Right lobe of liver (tissue), 6 donors: ENCODE results near the gene STARD4. TPM values are rescaled to one million over a fixed set of nuclear protein-coding genes. Genes with fewer than 3 reads are reported as not detected.

Experiments
- ATAC-seq, 4 donors: fragments of 200-7000 bp; cut with Tn5 transposase; one replicate each; pipeline ENCODE4 v1.9.1; 2020; ENCODE audit warnings: mild to moderate bottlenecking in 4 of 4, moderate library complexity in 4 of 4
- DNase-seq, 3 donors: peaks; one replicate each; pipeline ENCODE4 v3.0.0-alpha.2; 2020
- H3K27ac ChIP-seq, 3 donors: fragments of 200-600 bp; one replicate each; pipeline ENCODE4 v1.8.0; 2022
- H3K27me3 ChIP-seq, 2 donors: fragments of 200-600 bp; one replicate each; pipeline ENCODE4 v1.8.0; 2022
- H3K36me3 ChIP-seq, 4 donors: fragments of 200-600 bp; sonication (generic) in 1 of 4; one replicate each; pipeline versions ENCODE4 v1.5.1 to v1.8.0; 2017 to 2022; ENCODE audit warnings: control low read depth in 1 of 4
- H3K4me1 ChIP-seq, 4 donors: fragments of 200-600 bp; sonication (generic) in 1 of 4; one replicate each; pipeline versions ENCODE4 v1.5.1 to v1.8.0; 2017 to 2022; ENCODE audit warnings: control low read depth in 1 of 4
- H3K4me3 ChIP-seq, 3 donors: fragments of 200-600 bp; one replicate each; pipeline ENCODE4 v1.8.0; 2022
- H3K9me3 ChIP-seq, 4 donors: fragments of 200-600 bp; sonication (generic) in 1 of 4; one replicate each; pipeline versions ENCODE4 v1.5.1 to v1.8.0; 2017 to 2022; ENCODE audit warnings: control low read depth in 1 of 4
- POLR2A ChIP-seq: fragments of 450-650 bp; IDR thresholded peaks from one replicate; pipeline ENCODE4 v1.6.1; 2017; ENCODE audit warnings: antibody characterized with exemption, mild to moderate bottlenecking
- WGBS: methylation state at CpG from one replicate; pipeline ENCODE4 v1.1.6; 2018; ENCODE audit warnings: low coverage, low lambda C conversion rate; ENCODE audit not compliant: insufficient coverage; ENCODE audit errors: missing lambda C conversion rate; 5-methylcytosine and 5-hydroxymethylcytosine counted together
- intact Hi-C, 2 donors: fragments of 100-400 bp; cut with DNase I; formaldehyde crosslinking; loops; one replicate each; pipeline versions ENCODE4 v1.11.2 to v1.14.1; 2022
- total RNA-seq, 6 experiments: library from RNA; depleted of rRNA in 2 of 6; stranded (reverse); fragments of >200 nt in 2 of 6; fragmentation: NEBNext Ultra II Directional in 3 of 6; extraction: Animal tissue kit (Norgen Biotek cat#: 25700) in 3 of 6; gene quantifications; one replicate each; pipeline versions ENCODE4 v1.1.0 to v1.2.4, GENCODE V29; 2016 to 2023
- TF ChIP-seq, protein P1 (sequence below), 4 donors: fragments of 200-600 bp in 3 of 4; fragments of 450-650 bp in 1 of 4; IDR thresholded peaks; one replicate each; pipeline versions ENCODE4 v1.5.1 to v1.8.0; 2016 to 2022; ENCODE audit warnings: antibody characterized with exemption in 4 of 4, mild to moderate bottlenecking in 2 of 4
- donor health status: DM: no; HTN: yes; CAD: no.
- donor health status: DM: no; HTN: no; CAD: no.
- donor health status: DM: no; HTN: no; CAD: no.
- donor health status: DM: no; HTN: yes; CAD: no.
- donor health status: DM: no; HTN: yes; CAD: no.

The STARD4 gene
- total RNA-seq, 6 experiments from 2014 or later: 6.4 to 30.5 (median 18.1) TPM

DNA sequence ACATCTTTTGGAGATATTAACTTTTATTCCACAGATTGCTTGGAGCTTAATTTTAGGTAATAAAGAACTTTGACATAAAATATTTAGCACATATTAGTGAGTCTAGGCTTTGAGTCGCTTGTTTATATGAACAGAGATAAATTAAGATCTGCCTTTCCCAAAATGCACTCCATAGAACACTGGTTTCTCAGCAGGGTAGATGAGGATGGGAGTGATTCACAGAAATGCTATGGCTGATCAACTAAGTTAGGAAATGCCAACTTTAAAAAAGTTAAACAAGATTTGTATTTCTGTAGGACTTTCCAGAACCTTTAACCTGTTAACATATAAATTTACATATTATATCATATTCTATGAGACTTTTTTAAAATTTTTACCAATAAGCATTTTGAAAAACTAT lies 65.2 kb downstream of the STARD4 start:
- H3K4me3 ChIP-seq: no peak overlapping the region
- DNase-seq (no peak), ATAC-seq (no peak)
- H3K27ac ChIP-seq: no peak overlapping the region
- no peaks in the 10 kb centered on the region for H3K36me3 ChIP-seq
- no peaks in the 10 kb centered on the region for H3K9me3 ChIP-seq
- intact Hi-C loops: no loop called here
- H3K4me1 ChIP-seq: no peaks in the 10 kb centered on the region
- no peaks in the 10 kb centered on the region for H3K27me3 ChIP-seq
- TF ChIP-seq, protein P1, sequence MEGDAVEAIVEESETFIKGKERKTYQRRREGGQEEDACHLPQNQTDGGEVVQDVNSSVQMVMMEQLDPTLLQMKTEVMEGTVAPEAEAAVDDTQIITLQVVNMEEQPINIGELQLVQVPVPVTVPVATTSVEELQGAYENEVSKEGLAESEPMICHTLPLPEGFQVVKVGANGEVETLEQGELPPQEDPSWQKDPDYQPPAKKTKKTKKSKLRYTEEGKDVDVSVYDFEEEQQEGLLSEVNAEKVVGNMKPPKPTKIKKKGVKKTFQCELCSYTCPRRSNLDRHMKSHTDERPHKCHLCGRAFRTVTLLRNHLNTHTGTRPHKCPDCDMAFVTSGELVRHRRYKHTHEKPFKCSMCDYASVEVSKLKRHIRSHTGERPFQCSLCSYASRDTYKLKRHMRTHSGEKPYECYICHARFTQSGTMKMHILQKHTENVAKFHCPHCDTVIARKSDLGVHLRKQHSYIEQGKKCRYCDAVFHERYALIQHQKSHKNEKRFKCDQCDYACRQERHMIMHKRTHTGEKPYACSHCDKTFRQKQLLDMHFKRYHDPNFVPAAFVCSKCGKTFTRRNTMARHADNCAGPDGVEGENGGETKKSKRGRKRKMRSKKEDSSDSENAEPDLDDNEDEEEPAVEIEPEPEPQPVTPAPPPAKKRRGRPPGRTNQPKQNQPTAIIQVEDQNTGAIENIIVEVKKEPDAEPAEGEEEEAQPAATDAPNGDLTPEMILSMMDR (IDR thresholded peaks at IDR 0.05): no peak
- TF ChIP-seq POLR2A: no peak
- WGBS: 43% methylated on average over 1 of the region's 1 CpG

Other genes starting within 250 kb of the STARD4 start
- gene NREP, start 244.7 kb upstream of the STARD4 start, total RNA-seq: 10 to 100 TPM in 1 of 6 experiments, 1 to 10 TPM in 5; 2.2 to 24.6 (median 7.7) TPM